Endothelial cell of umbilical vein (primary cell): ENCODE results near the gene MROH2A. TPM values are rescaled to one million over a fixed set of nuclear protein-coding genes. Genes with fewer than 3 reads are reported as not detected.
"Not testable (repeated sequence)": the region's sequence is repeated elsewhere in the genome, so short reads cannot be mapped to it uniquely, and the experiment has no call there.

Experiments
- BruUV-seq: library from RNA; stranded (reverse); fragments of 400-500 nt; replicated peaks from 2 replicates; lab custom pipeline; 2021; lab: Mats Ljungman, UMichigan
- CTCF ChIA-PET: fragments of 300-600, 350-600 bp; sonication (Branson Sonifier 250); formaldehyde crosslinking; loops from one replicate; lab custom pipeline; 2021; ENCODE audit warnings: antibody characterized with exemption, inconsistent platforms; lab: Charles Lee
- POLR2A ChIA-PET: fragments of 300-600, 350-600 bp; sonication (Branson Sonifier 250); formaldehyde crosslinking; loops from one replicate; lab custom pipeline; 2021; ENCODE audit warnings: antibody characterized with exemption, inconsistent platforms; lab: Charles Lee
- DNase-seq: peaks from one replicate; pipeline ENCODE4 v3.0.0-alpha.2; 2011; ENCODE audit warnings: low read depth, low spot score
- FAIRE-seq: peaks from 2 replicates; lab custom pipeline; 2011; peaks lifted over from hg19 to GRCh38; lab: Jason Lieb, UNC
- H2AFZ ChIP-seq: 2 replicates; pipeline ENCODE4 v1.6.0; 2012; ENCODE audit warnings: low read depth, low read length, control low read depth, inconsistent platforms
- H3K27ac ChIP-seq: 2 replicates; pipeline ENCODE4 v1.5.1; 2011; ENCODE audit warnings: low read depth, mild to moderate bottlenecking, control low read depth, low read length, moderate library complexity; ENCODE audit not compliant: insufficient read depth
- H3K27me3 ChIP-seq, 2 experiments: 2 replicates each; pipeline versions ENCODE4 v1.6.0 to v1.6.1; 2011; ENCODE audit warnings: low read length in 2 of 2, mixed read lengths in 1 of 2; ENCODE audit not compliant: control insufficient read depth in 2 of 2, insufficient read depth in 2 of 2
- H3K36me3 ChIP-seq, 2 experiments: 2 replicates in 1 of 2; 3 replicates in 1 of 2; pipeline ENCODE4 v1.5.1; 2011; ENCODE audit warnings: low read length in 2 of 2, mild to moderate bottlenecking in 1 of 2, moderate library complexity in 1 of 2; ENCODE audit not compliant: control insufficient read depth in 2 of 2, insufficient read depth in 2 of 2; ENCODE audit errors: extremely low read depth in 1 of 2
- H3K4me1 ChIP-seq: 3 replicates; pipeline ENCODE4 v1.5.1; 2011; ENCODE audit warnings: mild to moderate bottlenecking, low read length; ENCODE audit not compliant: control insufficient read depth, insufficient read depth; ENCODE audit errors: extremely low read depth
- H3K4me2 ChIP-seq: 2 replicates; pipeline ENCODE4 v1.6.1; 2011; ENCODE audit warnings: low read length, control low read depth, mixed read lengths; ENCODE audit not compliant: insufficient read depth
- H3K4me3 ChIP-seq, 3 experiments: fragments of 200-600 bp in 1 of 3; sonication (generic), shearing (Covaris generic) in 1 of 3; replicated peaks in 1 of 3; 2 replicates each; pipeline ENCODE4 v1.5.1; 2011 to 2016; ENCODE audit warnings: control low read depth in 3 of 3, low read length in 3 of 3, mild to moderate bottlenecking in 2 of 3, inconsistent platforms in 1 of 3, low read depth in 1 of 3, moderate library complexity in 1 of 3; ENCODE audit not compliant: insufficient read depth in 1 of 3
- H3K79me2 ChIP-seq: 2 replicates; pipeline ENCODE4 v1.6.0; 2012; ENCODE audit warnings: low read length, inconsistent platforms; ENCODE audit not compliant: control insufficient read depth, insufficient read depth
- H3K9ac ChIP-seq: replicated peaks from 2 replicates; pipeline ENCODE3; 2011; ENCODE audit warnings: low read length, control low read depth; ENCODE audit not compliant: insufficient read depth; ENCODE audit errors: extremely low read depth
- H3K9me1 ChIP-seq: replicated peaks from 3 replicates; pipeline ENCODE4 v1.6.0; 2011; ENCODE audit warnings: mild to moderate bottlenecking, low read length; ENCODE audit not compliant: control insufficient read depth, insufficient read depth; ENCODE audit errors: extremely low read depth
- H3K9me3 ChIP-seq: replicated peaks from 2 replicates; pipeline ENCODE4 v1.5.1; 2012; ENCODE audit warnings: low read length, inconsistent platforms; ENCODE audit not compliant: control insufficient read depth, insufficient read depth
- H4K20me1 ChIP-seq: replicated peaks from 2 replicates; pipeline ENCODE3; 2011; ENCODE audit warnings: mild to moderate bottlenecking, low read length; ENCODE audit not compliant: control insufficient read depth, insufficient read depth; ENCODE audit errors: extremely low read depth
- EZH2 ChIP-seq: IDR thresholded peaks from 2 replicates; pipeline ENCODE4 v1.6.1; 2012; ENCODE audit warnings: borderline replicate concordance, low read depth, mild to moderate bottlenecking, moderate library complexity, low read length, inconsistent platforms; ENCODE audit not compliant: severe bottlenecking
- FOS ChIP-seq: IDR thresholded peaks from 2 replicates; pipeline ENCODE4 v1.6.1; 2011; ENCODE audit warnings: mild to moderate bottlenecking, low read length, moderate library complexity, borderline replicate concordance; ENCODE audit not compliant: insufficient read depth
- GATA2 ChIP-seq: IDR thresholded peaks from 2 replicates; pipeline ENCODE4 v1.7.0; 2011; ENCODE audit warnings: low read depth, mild to moderate bottlenecking, moderate library complexity, mixed read lengths, low read length; ENCODE audit not compliant: insufficient read length, insufficient read depth
- JUN ChIP-seq: IDR thresholded peaks from 2 replicates; pipeline ENCODE4 v1.6.1; 2011; ENCODE audit warnings: borderline replicate concordance, low read depth; ENCODE audit not compliant: insufficient read length, insufficient read depth
- MYC ChIP-seq: IDR thresholded peaks from one replicate; pipeline ENCODE4 v1.6.1; 2011; ENCODE audit warnings: mild to moderate bottlenecking, low read depth, low read length
- POLR2A ChIP-seq: IDR thresholded peaks from 2 replicates; pipeline ENCODE4 v1.6.1; 2012; ENCODE audit warnings: low read depth, mild to moderate bottlenecking, control low read depth, low read length
- POLR2AphosphoS5 ChIP-seq: IDR thresholded peaks from 2 replicates; pipeline ENCODE4 v1.6.1; 2012; ENCODE audit warnings: low read depth, mild to moderate bottlenecking, control low read depth, low read length, moderate library complexity; ENCODE audit not compliant: insufficient read depth
- dilution Hi-C: fragments of 300-500 bp; cut with MboI; formaldehyde crosslinking; loops from one replicate; pipeline ENCODE4 v1.15.0; 2019; ENCODE audit warnings: low sequenced_read_pairs; ENCODE audit not compliant: extremely low pct_ligation_motif_present
- intact Hi-C: fragments of 100-400 bp; cut with micrococcal nuclease; formaldehyde crosslinking; loops from one replicate; pipeline ENCODE4 v1.10.0; 2022
- polyA plus RNA-seq, 4 experiments: library from polyadenylated mRNA; depleted of rRNA in 3 of 4; stranded (reverse) in 3 of 4; unstranded in 1 of 4; fragments of >200 nt; gene quantifications; 2 replicates each; pipeline versions ENCODE4 v1.2.1 to v1.2.3, GENCODE V29; 2011 to 2012; ENCODE audit warnings: missing spikeins in 1 of 4
- total RNA-seq: library from RNA; stranded (reverse); gene quantifications from 2 replicates; pipeline ENCODE4 v1.2.3, GENCODE V29; 2021
- TF ChIP-seq, protein P1 (sequence below), 2 donors: IDR thresholded peaks; 1 replicate in 1 of 2; 2 replicates in 1 of 2; pipeline ENCODE4 v1.5.1; 2011; ENCODE audit warnings: low read length in 2 of 2, mild to moderate bottlenecking in 2 of 2, moderate library complexity in 2 of 2, control low read depth in 1 of 2, inconsistent platforms in 1 of 2, low read depth in 1 of 2; ENCODE audit not compliant: insufficient read depth in 1 of 2; ENCODE audit errors: extremely low read depth in 1 of 2
- TF ChIP-seq, protein P2 (sequence below): IDR thresholded peaks from 2 replicates; pipeline ENCODE4 v1.6.1; 2011; ENCODE audit not compliant: insufficient read depth, insufficient read length

Gene MROH2A
- total and polyA plus RNA-seq, 2 donors (not counting 3 experiments of a cell fraction or from before 2014, with no cell fraction given), result not detected

DNA sequence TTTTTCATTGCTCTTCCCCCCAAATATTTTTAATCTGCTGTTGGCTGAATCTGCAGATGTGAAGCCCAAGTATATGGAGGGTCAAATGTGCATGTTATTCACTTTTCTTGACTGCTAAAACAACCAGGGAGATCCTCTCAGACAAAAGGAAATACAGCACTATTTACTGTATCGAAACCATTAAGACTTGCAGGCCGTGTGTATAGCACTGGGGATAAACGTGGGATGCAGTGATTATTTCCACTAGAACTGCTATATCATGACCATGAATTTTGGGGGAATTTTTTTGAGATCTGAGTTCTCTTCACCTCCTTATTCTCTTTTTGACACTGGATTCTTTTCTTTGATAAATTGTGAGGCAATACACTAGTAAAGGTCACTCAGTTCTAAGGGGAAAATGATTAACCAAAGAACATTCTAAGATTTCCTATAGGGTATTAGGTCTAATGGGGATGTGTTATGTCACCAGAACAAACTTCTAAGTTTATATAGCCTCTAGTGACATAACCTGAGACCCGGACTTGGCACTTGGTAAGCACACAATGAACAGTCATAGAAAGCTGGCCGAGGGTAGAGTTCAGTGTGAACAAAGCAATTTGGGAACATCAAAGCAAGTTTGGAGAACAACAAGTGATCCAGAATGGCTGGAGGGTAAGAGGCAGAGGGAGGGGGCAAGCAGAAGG is 32.9 kb upstream of the MROH2A start:
- dilution Hi-C loops, result no loop called here
- H4K20me1 ChIP-seq, result no peaks in the 10 kb centered on the region
- FAIRE-seq (no peak), DNase-seq (no peak)
- no peaks in the 10 kb centered on the region for H3K79me2 ChIP-seq
- H3K9ac ChIP-seq, result no peak overlapping the region
- no peak overlapping the region for H3K4me2 ChIP-seq
- ChIA-PET POLR2A (no interaction called here), CTCF (no interaction called here)
- no peak for TF ChIP-seq POLR2A
- TF ChIP-seq JUN, result no peak
- TF ChIP-seq, protein P1, sequence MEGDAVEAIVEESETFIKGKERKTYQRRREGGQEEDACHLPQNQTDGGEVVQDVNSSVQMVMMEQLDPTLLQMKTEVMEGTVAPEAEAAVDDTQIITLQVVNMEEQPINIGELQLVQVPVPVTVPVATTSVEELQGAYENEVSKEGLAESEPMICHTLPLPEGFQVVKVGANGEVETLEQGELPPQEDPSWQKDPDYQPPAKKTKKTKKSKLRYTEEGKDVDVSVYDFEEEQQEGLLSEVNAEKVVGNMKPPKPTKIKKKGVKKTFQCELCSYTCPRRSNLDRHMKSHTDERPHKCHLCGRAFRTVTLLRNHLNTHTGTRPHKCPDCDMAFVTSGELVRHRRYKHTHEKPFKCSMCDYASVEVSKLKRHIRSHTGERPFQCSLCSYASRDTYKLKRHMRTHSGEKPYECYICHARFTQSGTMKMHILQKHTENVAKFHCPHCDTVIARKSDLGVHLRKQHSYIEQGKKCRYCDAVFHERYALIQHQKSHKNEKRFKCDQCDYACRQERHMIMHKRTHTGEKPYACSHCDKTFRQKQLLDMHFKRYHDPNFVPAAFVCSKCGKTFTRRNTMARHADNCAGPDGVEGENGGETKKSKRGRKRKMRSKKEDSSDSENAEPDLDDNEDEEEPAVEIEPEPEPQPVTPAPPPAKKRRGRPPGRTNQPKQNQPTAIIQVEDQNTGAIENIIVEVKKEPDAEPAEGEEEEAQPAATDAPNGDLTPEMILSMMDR (IDR thresholded peaks at IDR 0.05; ENCODE audit: extremely low read depth in 1 of 2, insufficient read depth in 1 of 2, low read depth in 1 of 2, low read length in 2 of 2), result no peak
- TF ChIP-seq, protein P2, sequence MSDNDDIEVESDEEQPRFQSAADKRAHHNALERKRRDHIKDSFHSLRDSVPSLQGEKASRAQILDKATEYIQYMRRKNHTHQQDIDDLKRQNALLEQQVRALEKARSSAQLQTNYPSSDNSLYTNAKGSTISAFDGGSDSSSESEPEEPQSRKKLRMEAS, result no peak
- no peak for TF ChIP-seq GATA2
- no peak for TF ChIP-seq EZH2
- no peak for TF ChIP-seq MYC
- no peak for TF ChIP-seq FOS
- no peak for TF ChIP-seq POLR2AphosphoS5
- intact Hi-C loops, result no loop called here
- no peaks in the 10 kb centered on the region for H3K36me3 ChIP-seq
- H3K4me3 ChIP-seq, result no peak overlapping the region
- no peak overlapping the region for H2AFZ ChIP-seq
- no peaks in the 10 kb centered on the region for H3K4me1 ChIP-seq
- H3K9me1 ChIP-seq, result no peaks in the 10 kb centered on the region
- H3K27me3 ChIP-seq, result peaks cover 0 to 2% of the 10 kb centered on the region in 2 experiments
- no TSS peak for BruUV-seq
- no peaks in the 10 kb centered on the region for H3K9me3 ChIP-seq
- H3K27ac ChIP-seq, result no peak overlapping the region

DNA sequence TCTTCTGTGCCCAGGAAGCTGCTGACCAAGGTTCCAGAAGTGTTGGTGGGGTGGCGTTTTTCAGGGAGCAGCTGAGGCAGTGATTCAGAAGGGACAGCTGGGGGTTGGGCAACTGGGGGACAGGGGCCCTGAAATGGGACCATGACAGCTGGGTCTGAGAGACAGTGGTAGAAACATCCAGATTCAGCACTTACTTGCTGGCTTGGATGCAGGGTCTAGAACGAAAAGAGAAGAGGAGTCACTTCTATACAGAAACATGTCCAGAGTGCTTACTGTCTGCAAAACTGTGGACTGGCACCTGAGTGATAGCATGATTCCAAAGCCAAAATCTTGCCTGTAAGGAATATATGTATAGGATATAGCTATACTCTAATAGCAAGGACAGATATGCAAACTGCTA is 32.3 kb upstream of the MROH2A start:
- dilution Hi-C loops, BruUV-seq, H2AFZ ChIP-seq, H3K4me1 ChIP-seq, H3K4me3 ChIP-seq, H3K79me2 ChIP-seq, FAIRE-seq, H3K9me1 ChIP-seq, H3K9me3 ChIP-seq, H3K36me3 ChIP-seq, H3K9ac ChIP-seq, H4K20me1 ChIP-seq, H3K27me3 ChIP-seq, intact Hi-C loops, POLR2A ChIA-PET, H3K4me2 ChIP-seq, CTCF ChIA-PET, DNase-seq, H3K27ac ChIP-seq: not testable (repeated sequence)
